K562 (cell line): ENCODE results near the gene CACNA2D4. TPM values are rescaled to one million over a fixed set of nuclear protein-coding genes. Genes with fewer than 3 reads are reported as not detected.

ENCODE experiments used
- ATAC-seq: fragments of 200-7000 bp; cut with Tn5 transposase; 3 replicates; pipeline ENCODE4 v1.9.1; 2020; ENCODE audit warnings: moderate library complexity
- BruUV-seq: library from RNA; stranded (reverse); fragments of 400-500 nt; replicated peaks from 2 replicates; lab custom pipeline; 2021; lab: Mats Ljungman, UMichigan
- CTCF ChIA-PET: fragments of 300-600 bp; formaldehyde crosslinking; extraction: SDS; loops from one replicate; lab custom pipeline; 2021; ENCODE audit warnings: low intra/inter-chr PET ratio; lab: Yijun Ruan, JAX
- POLR2A ChIA-PET: fragments of 300-600, 350-650 bp; sonication (Branson Sonifier 250); formaldehyde crosslinking; extraction: SDS; loops from one replicate; lab custom pipeline; 2021; ENCODE audit warnings: antibody characterized with exemption, inconsistent platforms; lab: Yijun Ruan, JAX
- DNase-seq, 4 experiments: peaks; one replicate each; pipeline versions ENCODE4 v3.0.0 to v3.0.0-alpha.2; 2011 to 2018; ENCODE audit warnings: low spot score in 3 of 4, mixed read lengths in 3 of 4; ENCODE audit errors: extremely low read depth in 1 of 4
- FAIRE-seq: peaks from 2 replicates; lab custom pipeline; 2011; peaks lifted over from hg19 to GRCh38; lab: Jason Lieb, UNC
- H2AFZ ChIP-seq: 2 replicates; pipeline ENCODE4 v1.6.0; 2011; ENCODE audit warnings: low read depth, low read length, control low read depth, inconsistent platforms
- H3K27ac ChIP-seq: fragments of 200-600 bp; 3 replicates; pipeline ENCODE4 v1.8.0; 2011; ENCODE audit warnings: low read depth, mild to moderate bottlenecking, control low read depth, inconsistent platforms, low read length, moderate library complexity, mixed read lengths; ENCODE audit errors: extremely low read depth
- H3K27me3 ChIP-seq, 2 experiments: fragments of 300-600 bp in 1 of 2; 2 replicates in 1 of 2; 3 replicates in 1 of 2; pipeline versions ENCODE4 v1.6.0 to v1.8.0; 2011; ENCODE audit warnings: inconsistent platforms in 2 of 2, low read length in 2 of 2, mild to moderate bottlenecking in 1 of 2, mixed read lengths in 1 of 2, moderate library complexity in 1 of 2; ENCODE audit not compliant: control insufficient read depth in 2 of 2, insufficient read depth in 2 of 2
- H3K36me3 ChIP-seq: fragments of 300-600 bp; 3 replicates; pipeline ENCODE4 v1.8.0; 2011; ENCODE audit warnings: mild to moderate bottlenecking, low read length, inconsistent platforms; ENCODE audit not compliant: control insufficient read depth, insufficient read depth
- H3K4me1 ChIP-seq, 2 experiments: fragments of 200-600 bp in 1 of 2; replicated peaks in 1 of 2; 2 replicates in 1 of 2; 3 replicates in 1 of 2; pipeline versions ENCODE4 v1.5.1 to v1.8.0; 2011; ENCODE audit warnings: inconsistent platforms in 2 of 2, low read length in 2 of 2, mild to moderate bottlenecking in 1 of 2, mixed read lengths in 1 of 2, moderate library complexity in 1 of 2; ENCODE audit not compliant: control insufficient read depth in 2 of 2, insufficient read depth in 2 of 2
- H3K4me2 ChIP-seq: 2 replicates; pipeline ENCODE4 v1.6.1; 2011; ENCODE audit warnings: low read length, control low read depth, inconsistent platforms, mixed read lengths; ENCODE audit not compliant: insufficient read depth
- H3K4me3 ChIP-seq: fragments of 200-600 bp; sonication (generic), shearing (Covaris generic); 2 replicates; pipeline ENCODE4 v1.5.1; 2016; ENCODE audit warnings: control low read depth, inconsistent platforms
- H3K79me2 ChIP-seq: fragments of 200-600 bp; 3 replicates; pipeline ENCODE4 v1.8.0; 2011; ENCODE audit warnings: low read length, inconsistent platforms; ENCODE audit not compliant: control insufficient read depth, insufficient read depth
- H3K9ac ChIP-seq, 2 experiments: 2 replicates each; pipeline versions ENCODE4 v1.6.0 to v1.6.1; 2011; ENCODE audit warnings: low read depth in 2 of 2, low read length in 2 of 2, control low read depth in 1 of 2, inconsistent platforms in 1 of 2, mild to moderate bottlenecking in 1 of 2, mixed read lengths in 1 of 2; ENCODE audit not compliant: insufficient read depth in 1 of 2
- H3K9me1 ChIP-seq: one replicate; pipeline ENCODE4 v1.6.0; 2011; ENCODE audit warnings: inconsistent platforms, mild to moderate bottlenecking, low read length, moderate library complexity; ENCODE audit not compliant: control insufficient read depth, insufficient read depth
- H3K9me3 ChIP-seq: replicated peaks from 2 replicates; pipeline ENCODE4 v1.5.1; 2011; ENCODE audit warnings: low read depth, low read length, inconsistent platforms; ENCODE audit not compliant: control insufficient read depth, insufficient read depth
- H4K20me1 ChIP-seq: replicated peaks from 2 replicates; pipeline ENCODE4 v1.6.1; 2011; ENCODE audit warnings: low read length, inconsistent platforms, mixed read lengths; ENCODE audit not compliant: control insufficient read depth, insufficient read depth
- BACH1 ChIP-seq: fragments of 200-800 bp; sonication (Bioruptor generic); IDR thresholded peaks from 2 replicates; pipeline ENCODE4 v1.6.1; 2016; ENCODE audit warnings: missing genetic modification characterization, missing compliant biosample characterization
- C11orf30 ChIP-seq: fragments of 450-650 bp; IDR thresholded peaks from 2 replicates; pipeline ENCODE4 v1.6.1; 2016; ENCODE audit warnings: low read depth, mild to moderate bottlenecking
- FUS ChIP-seq: fragments of 200-400 bp; formaldehyde crosslinking; optimal IDR thresholded peaks from 2 replicates; pipeline ENCODE3; 2017; ENCODE audit warnings: low read depth, low read length
- L3MBTL2 ChIP-seq: fragments of 450-650 bp; IDR thresholded peaks from 2 replicates; pipeline ENCODE4 v1.6.1; 2016; ENCODE audit warnings: mild to moderate bottlenecking, moderate library complexity
- MAFG ChIP-seq: fragments of 450-650 bp; conservative IDR thresholded peaks from 2 replicates; pipeline ENCODE4 v1.6.1; 2016; ENCODE audit warnings: missing genetic modification characterization, missing compliant biosample characterization
- MAFK ChIP-seq: IDR thresholded peaks from 2 replicates; pipeline ENCODE4 v1.6.1; 2011; ENCODE audit warnings: low read length, improper control_type of control experiment
- NFE2 ChIP-seq: IDR thresholded peaks from 2 replicates; pipeline ENCODE4 v1.6.1; 2014; ENCODE audit warnings: antibody characterized with exemption, low read depth
- RBM14 ChIP-seq: fragments of 200-400 bp; formaldehyde crosslinking; IDR thresholded peaks from 2 replicates; pipeline ENCODE4 v1.6.1; 2018; ENCODE audit warnings: low read depth, mild to moderate bottlenecking, low read length, moderate library complexity, borderline replicate concordance; ENCODE audit not compliant: insufficient read depth
- SMAD1 ChIP-seq: fragments of 150-350 bp; IDR thresholded peaks from 2 replicates; pipeline ENCODE4 v1.6.1; 2014; ENCODE audit warnings: low read length, low read depth; ENCODE audit not compliant: partially characterized antibody
- ZNF354B ChIP-seq: fragments of 250-450 bp; sonication (Bioruptor Pico); IDR thresholded peaks from 2 replicates; pipeline ENCODE4 v1.4.0; 2020
- ZNF764 ChIP-seq: fragments of 250-450 bp; sonication (Bioruptor Pico); IDR thresholded peaks from 2 replicates; pipeline ENCODE4 v1.4.0; 2020; ENCODE audit warnings: low read depth, mild to moderate bottlenecking, moderate library complexity
- ZNF766 ChIP-seq: fragments of 200-800 bp; sonication (Bioruptor generic); conservative IDR thresholded peaks from 2 replicates; pipeline ENCODE4 v1.6.1; 2016; ENCODE audit warnings: missing genetic modification characterization, missing compliant biosample characterization
- WGBS: fragments of 100-300 bp; shearing (Covaris generic); methylation state at CpG from one replicate; pipeline ENCODE4 v1.1.6; 2016; ENCODE audit warnings: low coverage, mixed read lengths; ENCODE audit not compliant: insufficient coverage; ENCODE audit errors: missing lambda C conversion rate; 5-methylcytosine and 5-hydroxymethylcytosine counted together
- in situ Hi-C: fragments of 300-500 bp; cut with MboI; formaldehyde crosslinking; loops from 4 replicates; pipeline ENCODE4 v1.15.0; 2018; ENCODE audit warnings: inconsistent platforms, mixed read lengths
- intact Hi-C: fragments of 100-400 bp; cut with micrococcal nuclease; formaldehyde crosslinking; loops from 2 replicates; pipeline ENCODE4 v1.14.2; 2022
- polyA plus RNA-seq, 8 experiments: library from polyadenylated mRNA; depleted of rRNA in 4 of 8; stranded (reverse) in 5 of 8; unstranded in 3 of 8; fragments of >200 nt; fragmentation: Nextera tagmentation in 2 of 8; fragmentation: Illumina TruSeq in 1 of 8; extraction: Ambion mirVana in 2 of 8; extraction: Trizol in 1 of 8; gene quantifications; 2 replicates each; pipeline versions ENCODE4 v1.2.1 to v1.2.3, GENCODE V29; 2011 to 2014; ENCODE audit warnings: inconsistent platforms in 1 of 8, missing spikeins in 1 of 8
- total RNA-seq, 7 experiments: library from RNA; depleted of rRNA in 6 of 7; stranded (reverse); fragments of >200 nt in 6 of 7; fragmentation: Illumina TruSeq in 2 of 7; extraction: Trizol in 2 of 7; gene quantifications; 2 replicates each; pipeline versions ENCODE4 v1.2.1 to v1.2.3, GENCODE V29; 2011 to 2021; ENCODE audit warnings: low replicate concordance in 1 of 7
- TF ChIP-seq, protein P1 (sequence below): fragments of 450-650 bp; IDR thresholded peaks from 2 replicates; pipeline ENCODE4 v1.6.1; 2016; ENCODE audit warnings: borderline replicate concordance
- TF ChIP-seq, protein P2 (sequence below): sonication (generic); formaldehyde crosslinking; IDR thresholded peaks from 2 replicates; pipeline ENCODE4 v1.8.0; 2022; ENCODE audit warnings: missing genetic modification reagents, mild to moderate bottlenecking, borderline replicate concordance

Gene CACNA2D4
- total and polyA plus RNA-seq, 9 of the 15 experiments (the other 6 are each of a cell fraction or from before 2014, with no cell fraction given) = 0.04 to 0.69 (median 0.40) TPM; not detected in 3

DNA sequence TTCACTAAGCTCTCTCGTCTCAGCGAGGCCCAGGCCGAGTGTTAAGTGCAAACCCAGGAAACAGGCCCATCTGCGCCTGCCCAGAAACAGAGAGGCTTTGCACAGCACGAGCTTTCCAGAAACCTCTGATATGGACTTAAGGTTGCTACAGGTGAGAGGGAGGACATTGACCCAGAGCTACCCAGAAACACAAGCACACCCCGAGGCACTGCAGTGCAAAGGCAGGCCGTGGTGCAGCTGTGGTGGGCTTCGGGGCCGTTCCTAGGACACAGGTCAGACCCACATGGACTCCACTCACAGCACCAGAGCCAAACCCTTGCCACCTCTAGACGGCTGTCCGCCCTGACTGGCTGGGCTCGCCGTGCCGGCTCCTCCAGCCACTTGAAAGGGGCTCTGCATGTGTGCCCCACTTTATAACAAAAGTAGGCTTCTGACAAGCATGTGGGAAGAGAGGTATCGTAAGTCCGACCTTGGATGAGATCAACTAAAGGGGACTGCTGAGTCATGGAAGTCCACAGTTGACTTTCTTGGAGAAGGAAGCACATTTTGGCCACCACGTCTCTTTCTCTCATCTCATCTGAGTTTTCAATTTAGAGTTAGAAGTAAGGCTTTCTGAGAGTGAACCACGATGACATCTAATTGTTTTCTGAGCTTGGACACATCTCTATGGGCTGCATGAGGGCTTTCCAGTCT lies 38.2 kb downstream of the CACNA2D4 start:
- H3K27ac ChIP-seq = no peak overlapping the region
- in situ Hi-C loops = no loop called here
- H4K20me1 ChIP-seq = no peaks in the 10 kb centered on the region
- intact Hi-C loops = no loop called here
- no peaks in the 10 kb centered on the region for H3K9me3 ChIP-seq
- H3K9ac ChIP-seq = no peak overlapping the region
- no TSS peak for BruUV-seq
- H3K36me3 ChIP-seq = no peaks in the 10 kb centered on the region
- peaks cover 8% of the 10 kb centered on the region in 2 experiments; a peak in 4 of 5 replicates for H3K4me1 ChIP-seq
- ATAC-seq (no peak; the same call in 2 of the 3 replicates), DNase-seq (no peak), FAIRE-seq (peak; percentile 26)
- H3K27me3 ChIP-seq = peaks cover 2 to 32% of the 10 kb centered on the region in 2 experiments; a peak in 2 of 5 replicates
- no peak overlapping the region for H3K4me3 ChIP-seq
- H3K9me1 ChIP-seq = no peaks in the 10 kb centered on the region
- peak overlapping the region; percentile 63; the same call in 1 of the 2 replicates for H2AFZ ChIP-seq
- ChIA-PET POLR2A (interaction anchor here (0.7 to 1.6 kb wide), 2 partner anchors 11 to 189 kb away, joined by 3 to 5 read pairs; partner anchors contain the start of gene ADIPOR2), CTCF (no interaction called here)
- no peaks in the 10 kb centered on the region for H3K79me2 ChIP-seq
- H3K4me2 ChIP-seq = no peak overlapping the region
- WGBS = 37% methylated on average over 16 of the region's 18 CpGs
- TF ChIP-seq MAFG (tag) (peak; percentile 79), BACH1 (tag) (peak; percentile 56; the same call in 1 of the 2 replicates), ZNF764 (CRISPR knock-in tag) (no peak), ZNF354B (CRISPR knock-in tag) (no peak), MAFK (peak; percentile 54; the same call in 1 of the 2 replicates), C11orf30 (peak; percentile 79), RBM14 (no peak), FUS (no peak), ZNF766 (CRISPR knock-in tag) (no peak), L3MBTL2 (peak; percentile 44; the same call in 1 of the 2 replicates), NFE2 (peak; percentile 79), SMAD1 (no peak)
- TF ChIP-seq, protein P1, sequence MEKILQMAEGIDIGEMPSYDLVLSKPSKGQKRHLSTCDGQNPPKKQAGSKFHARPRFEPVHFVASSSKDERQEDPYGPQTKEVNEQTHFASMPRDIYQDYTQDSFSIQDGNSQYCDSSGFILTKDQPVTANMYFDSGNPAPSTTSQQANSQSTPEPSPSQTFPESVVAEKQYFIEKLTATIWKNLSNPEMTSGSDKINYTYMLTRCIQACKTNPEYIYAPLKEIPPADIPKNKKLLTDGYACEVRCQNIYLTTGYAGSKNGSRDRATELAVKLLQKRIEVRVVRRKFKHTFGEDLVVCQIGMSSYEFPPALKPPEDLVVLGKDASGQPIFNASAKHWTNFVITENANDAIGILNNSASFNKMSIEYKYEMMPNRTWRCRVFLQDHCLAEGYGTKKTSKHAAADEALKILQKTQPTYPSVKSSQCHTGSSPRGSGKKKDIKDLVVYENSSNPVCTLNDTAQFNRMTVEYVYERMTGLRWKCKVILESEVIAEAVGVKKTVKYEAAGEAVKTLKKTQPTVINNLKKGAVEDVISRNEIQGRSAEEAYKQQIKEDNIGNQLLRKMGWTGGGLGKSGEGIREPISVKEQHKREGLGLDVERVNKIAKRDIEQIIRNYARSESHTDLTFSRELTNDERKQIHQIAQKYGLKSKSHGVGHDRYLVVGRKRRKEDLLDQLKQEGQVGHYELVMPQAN = no peak
- TF ChIP-seq, protein P2, sequence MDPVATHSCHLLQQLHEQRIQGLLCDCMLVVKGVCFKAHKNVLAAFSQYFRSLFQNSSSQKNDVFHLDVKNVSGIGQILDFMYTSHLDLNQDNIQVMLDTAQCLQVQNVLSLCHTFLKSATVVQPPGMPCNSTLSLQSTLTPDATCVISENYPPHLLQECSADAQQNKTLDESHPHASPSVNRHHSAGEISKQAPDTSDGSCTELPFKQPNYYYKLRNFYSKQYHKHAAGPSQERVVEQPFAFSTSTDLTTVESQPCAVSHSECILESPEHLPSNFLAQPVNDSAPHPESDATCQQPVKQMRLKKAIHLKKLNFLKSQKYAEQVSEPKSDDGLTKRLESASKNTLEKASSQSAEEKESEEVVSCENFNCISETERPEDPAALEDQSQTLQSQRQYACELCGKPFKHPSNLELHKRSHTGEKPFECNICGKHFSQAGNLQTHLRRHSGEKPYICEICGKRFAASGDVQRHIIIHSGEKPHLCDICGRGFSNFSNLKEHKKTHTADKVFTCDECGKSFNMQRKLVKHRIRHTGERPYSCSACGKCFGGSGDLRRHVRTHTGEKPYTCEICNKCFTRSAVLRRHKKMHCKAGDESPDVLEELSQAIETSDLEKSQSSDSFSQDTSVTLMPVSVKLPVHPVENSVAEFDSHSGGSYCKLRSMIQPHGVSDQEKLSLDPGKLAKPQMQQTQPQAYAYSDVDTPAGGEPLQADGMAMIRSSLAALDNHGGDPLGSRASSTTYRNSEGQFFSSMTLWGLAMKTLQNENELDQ (CRISPR knock-in tag) = no peak
